GM12878 (cell line): ENCODE data around the gene WASF2. TPM values are rescaled to one million over a fixed set of nuclear protein-coding genes. Genes with fewer than 3 reads are reported as not detected.

Experiments
- ATAC-seq: fragments of 200-7000 bp; cut with Tn5 transposase; 3 replicates; pipeline ENCODE4 v1.9.1; 2020; ENCODE audit warnings: mild to moderate bottlenecking, moderate library complexity
- BruUV-seq: library from RNA; stranded (reverse); fragments of 400-500 nt; replicated peaks from 2 replicates; lab custom pipeline; 2021; lab: Mats Ljungman, UMichigan
- CTCF ChIA-PET: fragments of 300-600 bp; sonication (Branson Sonifier 250); formaldehyde crosslinking; extraction: SDS; loops from one replicate; lab custom pipeline; 2021; ENCODE audit warnings: inconsistent platforms; lab: Yijun Ruan, JAX
- POLR2A ChIA-PET: fragments of 350-600 bp; formaldehyde crosslinking; extraction: SDS; loops from one replicate; lab custom pipeline; 2021; ENCODE audit warnings: inconsistent platforms; lab: Charles Lee
- RAD21 ChIA-PET: fragments of 300-600 bp; sonication (Branson Sonifier 250); formaldehyde crosslinking; loops from one replicate; lab custom pipeline; 2023; ENCODE audit warnings: antibody characterized with exemption; ENCODE audit not compliant: unreplicated experiment; lab: Charles Lee
- SMC1A ChIA-PET: fragments of 300-600 bp; sonication (Branson Sonifier 250); formaldehyde crosslinking; loops from one replicate; lab custom pipeline; 2023; ENCODE audit not compliant: unreplicated experiment, uncharacterized antibody; lab: Charles Lee
- DNase-seq: peaks from one replicate; pipeline ENCODE4 v3.0.0-alpha.2; 2011; ENCODE audit warnings: low read depth, low spot score
- FAIRE-seq: peaks from 3 replicates; lab custom pipeline; 2011; peaks lifted over from hg19 to GRCh38; lab: Jason Lieb, UNC
- H2AFZ ChIP-seq: 2 replicates; pipeline ENCODE4 v1.6.0; 2011; ENCODE audit warnings: low read depth, low read length, control low read depth; ENCODE audit not compliant: control insufficient read depth
- H3K27ac ChIP-seq: 2 replicates; pipeline ENCODE4 v1.5.1; 2011; ENCODE audit warnings: control low read depth; ENCODE audit not compliant: control insufficient read depth, insufficient read depth
- H3K27me3 ChIP-seq, 2 experiments: replicated peaks in 1 of 2; 2 replicates each; pipeline versions ENCODE4 v1.6.0 to v1.6.1; 2011; ENCODE audit warnings: low read length in 1 of 2; ENCODE audit not compliant: control insufficient read depth in 2 of 2, insufficient read depth in 2 of 2
- H3K36me3 ChIP-seq, 2 experiments: 2 replicates each; pipeline ENCODE4 v1.5.1; 2011; ENCODE audit warnings: low read length in 1 of 2; ENCODE audit not compliant: control insufficient read depth in 2 of 2, insufficient read depth in 2 of 2
- H3K4me1 ChIP-seq: 2 replicates; pipeline ENCODE4 v1.6.1; 2011; ENCODE audit warnings: mild to moderate bottlenecking, low read length, moderate library complexity, mixed read lengths; ENCODE audit not compliant: control insufficient read depth, insufficient read depth
- H3K4me2 ChIP-seq: 2 replicates; pipeline ENCODE4 v1.6.0; 2011; ENCODE audit warnings: control low read depth; ENCODE audit not compliant: control insufficient read depth, insufficient read depth
- H3K4me3 ChIP-seq: fragments of 200-600 bp; sonication (generic); 2 replicates; pipeline ENCODE4 v1.5.1; 2016
- H3K79me2 ChIP-seq: 2 replicates; pipeline ENCODE4 v1.6.0; 2011; ENCODE audit warnings: low read length; ENCODE audit not compliant: control insufficient read depth, insufficient read depth
- H3K9ac ChIP-seq: 2 replicates; pipeline ENCODE4 v1.8.0; 2011; ENCODE audit warnings: low read length, control low read depth, mixed read lengths; ENCODE audit not compliant: control insufficient read depth, insufficient read depth
- H3K9me3 ChIP-seq: replicated peaks from 3 replicates; pipeline ENCODE4 v1.5.1; 2011; ENCODE audit warnings: mild to moderate bottlenecking, low read length; ENCODE audit not compliant: control insufficient read depth, insufficient read depth
- H4K20me1 ChIP-seq: 2 replicates; pipeline ENCODE4 v1.6.0; 2011; ENCODE audit not compliant: control insufficient read depth, insufficient read depth
- ATF2 ChIP-seq: IDR thresholded peaks from 2 replicates; pipeline ENCODE4 v1.6.1; 2012; ENCODE audit warnings: low read length, inconsistent platforms
- BACH1 ChIP-seq: fragments of 450-650 bp; IDR thresholded peaks from 2 replicates; pipeline ENCODE4 v1.6.1; 2017; ENCODE audit warnings: mild to moderate bottlenecking, borderline replicate concordance
- CUX1 ChIP-seq: IDR thresholded peaks from 2 replicates; pipeline ENCODE4 v1.6.1; 2012; ENCODE audit warnings: improper control_type of control experiment, low read depth, low read length; ENCODE audit not compliant: insufficient replicate concordance
- FOS ChIP-seq: IDR thresholded peaks from 3 replicates; pipeline ENCODE4 v1.6.1; 2011; ENCODE audit warnings: borderline replicate concordance; ENCODE audit not compliant: insufficient read length; ENCODE audit errors: extremely low read depth
- IRF4 ChIP-seq: IDR thresholded peaks from 2 replicates; pipeline ENCODE4 v1.6.1; 2011; ENCODE audit warnings: low read depth, low read length
- KAT2A ChIP-seq: conservative IDR thresholded peaks from 2 replicates; pipeline ENCODE4 v1.6.1; 2011; ENCODE audit warnings: low read depth, low read length; ENCODE audit not compliant: control insufficient read depth
- KLF5 ChIP-seq: fragments of 450-650 bp; IDR thresholded peaks from 2 replicates; pipeline ENCODE4 v1.6.1; 2014; ENCODE audit warnings: mild to moderate bottlenecking; ENCODE audit not compliant: partially characterized antibody
- MEF2B ChIP-seq: fragments of 450-650 bp; IDR thresholded peaks from 2 replicates; pipeline ENCODE4 v1.6.1; 2018; ENCODE audit warnings: mild to moderate bottlenecking, moderate library complexity; ENCODE audit not compliant: partially characterized antibody, poor library complexity, severe bottlenecking
- MLLT1 ChIP-seq: fragments of 450-650 bp; IDR thresholded peaks from 2 replicates; pipeline ENCODE4 v1.6.1; 2016; ENCODE audit warnings: mild to moderate bottlenecking
- POU2F2 ChIP-seq: IDR thresholded peaks from 3 replicates; pipeline ENCODE4 v1.6.1; 2011; ENCODE audit warnings: low read depth, mild to moderate bottlenecking, low read length, borderline replicate concordance
- YY1 ChIP-seq: IDR thresholded peaks from 2 replicates; pipeline ENCODE4 v1.6.1; 2011; ENCODE audit warnings: low read depth, mild to moderate bottlenecking, low read length
- WGBS: methylation state at CpG from one replicate; pipeline ENCODE4 v1.1.6; 2016; ENCODE audit warnings: low lambda C conversion rate; ENCODE audit not compliant: insufficient replicate concordance, insufficient coverage; ENCODE audit errors: missing lambda C conversion rate; 5-methylcytosine and 5-hydroxymethylcytosine counted together
- in situ Hi-C: fragments of 300-500 bp; cut with MboI; formaldehyde crosslinking; loops from 9 replicates; pipeline ENCODE4 v1.14.3; 2018; ENCODE audit warnings: mixed read lengths
- intact Hi-C: fragments of 100-400 bp; cut with micrococcal nuclease; formaldehyde crosslinking; loops from one replicate; pipeline ENCODE4 v1.14.2; 2022; ENCODE audit not compliant: unreplicated experiment
- polyA plus RNA-seq, 11 experiments: library from polyadenylated mRNA; depleted of rRNA in 4 of 11; unstranded in 6 of 11; stranded (reverse) in 5 of 11; fragments of >200 nt; fragmentation: Nextera tagmentation in 4 of 11; fragmentation: Illumina TruSeq in 1 of 11; extraction: Ambion mirVana in 4 of 11; extraction: Trizol in 1 of 11; gene quantifications; 1 replicate in 1 of 11; 2 replicates in 10 of 11; pipeline versions ENCODE4 v1.2.1 to v1.2.3, GENCODE V29; 2011 to 2016; ENCODE audit warnings: inconsistent platforms in 2 of 11, missing spikeins in 2 of 11, low read depth in 1 of 11
- total RNA-seq, 4 experiments: library from RNA; depleted of rRNA in 3 of 4; stranded (reverse); fragments of >200 nt in 3 of 4; fragmentation: Illumina TruSeq in 1 of 4; extraction: Trizol in 1 of 4; gene quantifications; 2 replicates each; pipeline versions ENCODE4 v1.2.1 to v1.2.3, GENCODE V29; 2013 to 2021

WASF2 gene
- total and polyA plus RNA-seq, 10 of the 15 experiments (the other 5 are each of a cell fraction or from before 2014, with no cell fraction given): 7.0 to 111 (median 37.1) TPM

- POLR2A ChIA-PET: interaction anchor here (0.8 to 4.6 kb wide), 15 partner anchors 9 to 174 kb away, joined by 3 to 22 read pairs (median 5); partner anchors contain the start of gene WASF2
- H3K4me3 ChIP-seq: peak overlapping the region; percentile 60
- WGBS: 0% methylated on average over 2 of the region's 2 CpGs
- ATAC-seq (peak; percentile 64), DNase-seq (no peak), FAIRE-seq (peak; percentile 7)
- SMC1A ChIA-PET: interaction anchor here (0.8 to 5.3 kb wide), 24 partner anchors 8 to 120 kb away, joined by 3 to 37 read pairs (median 6); no protein-coding TSS in a partner anchor
- H3K4me1 ChIP-seq: peaks cover 45% of the 10 kb centered on the region
- BruUV-seq: TSS peak; percentile 17
- H3K4me2 ChIP-seq: peak overlapping the region; percentile 73
- RAD21 ChIA-PET: interaction anchor here (0.8 to 6.0 kb wide), 11 partner anchors 8 to 87 kb away, joined by 3 to 42 read pairs (median 5); partner anchors contain the start of gene WASF2
- in situ Hi-C loops: no loop called here
- peak overlapping the region; percentile 62 for H3K27ac ChIP-seq
- H3K27me3 ChIP-seq: no peaks in the 10 kb centered on the region
- no peak overlapping the region for H2AFZ ChIP-seq
- H3K9me3 ChIP-seq: no peaks in the 10 kb centered on the region; the same call in 1 of the 3 replicates
- intact Hi-C loops: loop anchor here (10.0 kb wide), 1 partner anchor 123 kb away; the partner anchor contains the start of gene AHDC1
- peaks cover 89% of the 10 kb centered on the region for H3K79me2 ChIP-seq
- no peaks in the 10 kb centered on the region for H4K20me1 ChIP-seq
- peaks cover 0 to 3% of the 10 kb centered on the region in 2 experiments; a peak in 1 of 4 replicates for H3K36me3 ChIP-seq
- CTCF ChIA-PET: interaction anchor here (0.9 to 5.5 kb wide), 12 partner anchors 9 to 120 kb away, joined by 3 to 28 read pairs (median 4); no protein-coding TSS in a partner anchor
- H3K9ac ChIP-seq: no peak overlapping the region
- TF ChIP-seq CUX1 (no peak), FOS (no peak), POU2F2 (0 out of 3 replicates have a peak, but pooled peaks have one; percentile 53), ATF2 (peak; percentile 77), MEF2B (peak; percentile 65), YY1 (no peak), BACH1 (no peak), KLF5 (no peak), MLLT1 (no peak), IRF4 (no peak), KAT2A (no peak)
These were observed 7.9 kb downstream of the WASF2 start for GRCh38 chr1:27481994-27482620.
